Smooth muscle cell (in vitro differentiated cells): ENCODE data around the gene ZNF555. TPM values are rescaled to one million over a fixed set of nuclear protein-coding genes. Genes with fewer than 3 reads are reported as not detected.

Source experiments
- DNase-seq: peaks from one replicate; lab custom pipeline; 2025; ENCODE audit not compliant: unreplicated experiment; lab: John Stamatoyannopoulos, UW
- H2AFZ ChIP-seq: fragments of 200-600 bp; sonication (generic); 2 replicates; pipeline ENCODE4 v1.6.0; 2016; ENCODE audit warnings: antibody characterized with exemption, low read depth, mild to moderate bottlenecking
- H3F3A ChIP-seq: fragments of 200-600 bp; sonication (generic); 2 replicates; pipeline ENCODE4 v1.6.0; 2017; ENCODE audit warnings: antibody characterized with exemption, low read depth
- H3K27ac ChIP-seq: fragments of 200-600 bp; sonication (generic); 2 replicates; pipeline ENCODE4 v1.5.1; 2016; ENCODE audit warnings: low read depth, mild to moderate bottlenecking
- H3K27me3 ChIP-seq: fragments of 200-600 bp; sonication (generic); 2 replicates; pipeline ENCODE4 v1.6.1; 2016; ENCODE audit warnings: low read depth, mild to moderate bottlenecking
- H3K36me3 ChIP-seq: fragments of 200-600 bp; sonication (generic); 2 replicates; pipeline ENCODE4 v1.5.1; 2016; ENCODE audit warnings: low read depth
- H3K4me1 ChIP-seq: fragments of 200-600 bp; sonication (generic); 2 replicates; pipeline ENCODE4 v1.5.1; 2016; ENCODE audit warnings: low read depth
- H3K4me2 ChIP-seq: fragments of 200-600 bp; sonication (generic); 2 replicates; pipeline ENCODE4 v1.6.0; 2016; ENCODE audit warnings: mild to moderate bottlenecking
- H3K4me3 ChIP-seq: fragments of 200-600 bp; sonication (generic); 2 replicates; pipeline ENCODE4 v1.5.1; 2016; ENCODE audit warnings: mild to moderate bottlenecking
- H3K79me2 ChIP-seq: fragments of 200-600 bp; sonication (generic); 2 replicates; pipeline ENCODE4 v1.6.0; 2016; ENCODE audit warnings: low read depth, mild to moderate bottlenecking
- H3K9ac ChIP-seq: fragments of 200-600 bp; sonication (generic); 2 replicates; pipeline ENCODE4 v1.6.0; 2016; ENCODE audit warnings: low read depth
- H3K9me3 ChIP-seq: fragments of 200-600 bp; sonication (generic); replicated peaks from 2 replicates; pipeline ENCODE4 v1.5.1; 2016; ENCODE audit warnings: low read depth
- H4K20me1 ChIP-seq: fragments of 200-600 bp; sonication (generic); 2 replicates; pipeline ENCODE4 v1.6.0; 2016; ENCODE audit warnings: low read depth
- WGBS: methylation state at CpG from one replicate; pipeline ENCODE4 v1.1.7; 2016; ENCODE audit warnings: low lambda C conversion rate; 5-methylcytosine and 5-hydroxymethylcytosine counted together
- polyA plus RNA-seq: library from polyadenylated mRNA; unstranded; fragments of >200 nt; fragmentation: Nextera tagmentation; extraction: Ambion mirVana; gene quantifications from 2 replicates; pipeline ENCODE4 v1.2.1, GENCODE V29; 2016
- total RNA-seq: library from RNA; depleted of rRNA; stranded (reverse); fragments of >200 nt; gene quantifications from 2 replicates; pipeline ENCODE4 v1.2.3, GENCODE V29; 2014
- TF ChIP-seq, protein P1 (sequence below): fragments of 200-600 bp; sonication (generic); IDR thresholded peaks from 2 replicates; pipeline ENCODE4 v1.5.1; 2017; ENCODE audit warnings: borderline replicate concordance, mild to moderate bottlenecking, antibody characterized with exemption; ENCODE audit not compliant: insufficient read depth, poor library complexity, severe bottlenecking

Gene ZNF555
- total and polyA plus RNA-seq, 2 experiments from 2014 or later, result 3.2 to 4.9 TPM

DNA sequence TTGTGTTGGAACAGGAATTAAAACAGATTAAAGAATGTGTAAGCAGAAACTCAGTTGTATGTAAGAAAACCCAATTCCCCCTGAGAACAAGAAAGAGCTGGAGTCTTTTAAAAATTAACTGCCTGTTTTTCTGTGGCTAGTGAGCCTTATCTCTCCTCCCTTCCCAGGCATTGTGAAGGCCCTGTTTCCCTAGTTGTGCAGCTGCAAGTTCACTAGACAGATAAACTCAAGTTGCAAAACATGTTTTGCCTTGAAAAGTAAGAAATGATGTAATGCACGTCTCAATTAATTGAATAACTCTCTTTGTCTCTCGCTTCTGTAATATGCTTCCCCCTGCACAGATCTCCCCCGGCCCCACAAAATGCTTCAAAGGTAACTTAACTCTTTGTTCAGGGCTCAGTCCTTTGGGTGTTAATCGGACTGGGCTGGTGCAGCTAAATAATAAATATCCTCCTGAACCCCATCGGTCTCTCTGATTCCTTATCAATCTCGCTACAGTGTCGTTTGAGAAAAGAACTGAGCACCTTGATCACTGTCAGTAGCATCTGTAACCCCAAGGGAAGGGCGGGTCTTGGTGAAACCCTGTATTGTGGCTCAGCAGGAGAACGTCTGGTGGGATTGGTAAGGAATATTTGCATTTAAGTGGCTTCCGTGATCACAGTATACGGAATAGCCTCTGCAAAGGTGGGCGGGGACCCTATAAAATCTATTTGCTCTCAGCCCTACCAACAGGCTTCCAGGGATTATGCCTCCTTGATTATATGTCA, 24.2 kb downstream of the ZNF555 start:
- Histone ChIP-seq H3F3A (no peaks in the 10 kb centered on the region), H3K36me3 (no peaks in the 10 kb centered on the region), H3K79me2 (no peaks in the 10 kb centered on the region), H3K9ac (no peak overlapping the region), H3K27me3 (no peaks in the 10 kb centered on the region), H3K9me3 (no peaks in the 10 kb centered on the region), H3K4me3 (no peak overlapping the region), H4K20me1 (no peaks in the 10 kb centered on the region), H2AFZ (no peak overlapping the region), H3K4me1 (no peaks in the 10 kb centered on the region), H3K27ac (no peak overlapping the region), H3K4me2 (no peak overlapping the region)
- 85% methylated on average over 12 of the region's 12 CpGs for WGBS
- TF ChIP-seq, protein P1, sequence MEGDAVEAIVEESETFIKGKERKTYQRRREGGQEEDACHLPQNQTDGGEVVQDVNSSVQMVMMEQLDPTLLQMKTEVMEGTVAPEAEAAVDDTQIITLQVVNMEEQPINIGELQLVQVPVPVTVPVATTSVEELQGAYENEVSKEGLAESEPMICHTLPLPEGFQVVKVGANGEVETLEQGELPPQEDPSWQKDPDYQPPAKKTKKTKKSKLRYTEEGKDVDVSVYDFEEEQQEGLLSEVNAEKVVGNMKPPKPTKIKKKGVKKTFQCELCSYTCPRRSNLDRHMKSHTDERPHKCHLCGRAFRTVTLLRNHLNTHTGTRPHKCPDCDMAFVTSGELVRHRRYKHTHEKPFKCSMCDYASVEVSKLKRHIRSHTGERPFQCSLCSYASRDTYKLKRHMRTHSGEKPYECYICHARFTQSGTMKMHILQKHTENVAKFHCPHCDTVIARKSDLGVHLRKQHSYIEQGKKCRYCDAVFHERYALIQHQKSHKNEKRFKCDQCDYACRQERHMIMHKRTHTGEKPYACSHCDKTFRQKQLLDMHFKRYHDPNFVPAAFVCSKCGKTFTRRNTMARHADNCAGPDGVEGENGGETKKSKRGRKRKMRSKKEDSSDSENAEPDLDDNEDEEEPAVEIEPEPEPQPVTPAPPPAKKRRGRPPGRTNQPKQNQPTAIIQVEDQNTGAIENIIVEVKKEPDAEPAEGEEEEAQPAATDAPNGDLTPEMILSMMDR, result no peak
- no peak for DNase-seq

DNA sequence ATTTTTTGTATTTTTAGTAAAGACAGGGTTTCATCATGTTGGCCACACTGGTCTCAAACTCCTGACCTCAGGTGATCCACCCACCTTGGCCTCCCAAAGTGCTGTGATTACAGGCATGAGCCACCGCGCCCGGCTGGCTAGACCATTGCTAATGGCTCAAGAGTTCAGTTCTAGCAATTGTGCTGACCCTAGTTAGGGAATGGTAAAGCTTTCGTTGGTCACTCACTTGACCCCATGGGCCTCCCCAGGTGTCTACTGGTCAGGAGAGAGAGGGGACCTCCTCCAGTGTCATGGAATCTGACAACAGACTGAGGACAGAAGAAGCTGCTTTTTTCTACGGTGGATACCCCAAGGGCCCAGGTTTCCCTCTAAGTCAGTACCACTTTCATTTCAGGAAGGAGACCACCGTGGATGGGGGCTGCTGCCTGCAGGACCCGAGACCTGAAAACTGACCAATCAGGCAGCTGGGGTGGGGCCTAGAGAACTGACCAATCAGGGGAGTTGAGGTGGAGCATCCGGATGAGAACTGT, 25.3 kb downstream of the ZNF555 start:
- H3K36me3 ChIP-seq, result no peaks in the 10 kb centered on the region
- no peak for DNase-seq
- H3K27ac ChIP-seq, result no peak overlapping the region
- no peaks in the 10 kb centered on the region for H3K9me3 ChIP-seq
- no peaks in the 10 kb centered on the region for H4K20me1 ChIP-seq
- H3K27me3 ChIP-seq, result no peaks in the 10 kb centered on the region
- H3K4me3 ChIP-seq, result no peak overlapping the region
- no peak overlapping the region for H2AFZ ChIP-seq
- H3F3A ChIP-seq, result no peaks in the 10 kb centered on the region
- H3K79me2 ChIP-seq, result no peaks in the 10 kb centered on the region
- H3K4me2 ChIP-seq, result no peak overlapping the region
- no peaks in the 10 kb centered on the region for H3K4me1 ChIP-seq
- WGBS, result 84% methylated on average over 8 of the region's 8 CpGs
- TF ChIP-seq, protein P1, result no peak
- no peak overlapping the region for H3K9ac ChIP-seq

DNA sequence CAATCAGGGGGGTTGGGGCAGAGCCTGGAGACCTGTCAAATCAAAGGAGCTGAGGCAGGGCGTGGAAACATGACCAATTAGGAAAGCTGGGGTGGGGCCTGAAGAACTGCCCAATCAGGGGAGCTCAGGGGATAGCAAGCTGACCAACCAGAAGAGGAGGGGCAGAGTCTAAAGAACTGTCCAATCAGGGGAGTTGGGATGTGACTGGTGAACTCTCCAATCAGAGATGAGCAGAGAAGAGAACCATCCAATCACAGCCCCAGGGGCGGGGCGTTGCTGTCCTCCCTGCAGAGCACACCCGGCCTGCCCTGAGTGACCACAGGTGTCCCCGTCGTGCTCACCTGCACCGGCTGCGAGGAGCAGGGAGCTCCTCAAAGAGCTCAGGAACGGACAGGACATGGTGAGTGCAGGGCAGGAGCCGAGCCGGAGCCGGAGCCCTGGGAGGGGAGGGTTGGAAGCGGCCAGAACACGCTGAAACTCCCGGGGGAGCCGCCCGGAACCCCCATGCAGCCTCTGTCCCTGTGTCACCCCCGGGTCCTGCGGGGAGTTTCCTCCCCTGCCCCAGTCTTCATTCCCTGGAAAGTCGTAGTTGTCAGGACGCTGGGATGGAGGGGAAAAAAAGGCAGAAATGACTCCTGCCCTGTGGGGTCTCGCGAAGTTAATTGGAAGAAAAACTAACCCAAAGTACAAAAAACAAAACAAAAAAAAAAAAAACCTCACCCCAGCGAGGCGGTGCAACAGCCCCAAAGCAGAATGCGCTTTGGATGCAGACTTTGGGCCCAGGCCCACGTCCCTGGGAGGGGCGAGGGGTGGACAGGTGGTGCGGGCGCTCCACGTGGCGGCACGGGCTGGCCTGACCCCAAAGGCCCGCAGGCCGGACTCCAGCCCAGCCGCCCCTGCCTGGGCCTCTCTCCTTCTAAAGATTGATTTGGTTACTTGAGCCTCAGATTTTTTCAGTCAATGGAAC, 26.0 kb downstream of the ZNF555 start, which contains the start of gene ZNF556:
ZNF556 (plus strand) TSS at position 311 of the 967 bp plus-strand sequence; CDS start at position 398, 87 bp downstream.
- Histone ChIP-seq H3K27ac (no peak within 1 kb of the TSS), H4K20me1 (no peaks in the 10 kb centered on the region), H3F3A (no peaks in the 10 kb centered on the region), H3K4me3 (no peak within 1 kb of the TSS), H2AFZ (no peak within 1 kb of the TSS), H3K27me3 (no peaks in the 10 kb centered on the region), H3K4me1 (no peaks in the 10 kb centered on the region), H3K9ac (no peak within 1 kb of the TSS), H3K79me2 (no peaks in the 10 kb centered on the region), H3K4me2 (no peak within 1 kb of the TSS), H3K9me3 (no peaks in the 10 kb centered on the region), H3K36me3 (no peaks in the 10 kb centered on the region)
- no peak for DNase-seq
- TF ChIP-seq, protein P1, result no peak
- WGBS, result 92% methylated on average over 36 of the region's 36 CpGs
